GM23338 (cell line): Measurements from ENCODE around the gene HTD2. TPM values are rescaled to one million over a fixed set of nuclear protein-coding genes. Genes with fewer than 3 reads are reported as not detected.

ENCODE experiments used
- ATAC-seq: fragments of 200-7000 bp; cut with Tn5 transposase; 3 replicates; pipeline ENCODE4 v1.9.1; 2020
- DNase-seq: peaks from one replicate; pipeline ENCODE4 v3.0.0-alpha.2; 2015; ENCODE audit warnings: low spot score
- H2AFZ ChIP-seq: fragments of 200-600 bp; sonication (generic); 2 replicates; pipeline ENCODE4 v1.8.0; 2016; ENCODE audit warnings: antibody characterized with exemption, mild to moderate bottlenecking, moderate library complexity
- H3F3A ChIP-seq: fragments of 200-600 bp; sonication (generic); replicated peaks from 2 replicates; pipeline ENCODE4 v1.8.0; 2017; ENCODE audit warnings: antibody characterized with exemption, mixed run types, low read depth
- H3K27ac ChIP-seq: fragments of 200-600 bp; sonication (generic); 2 replicates; pipeline ENCODE4 v1.6.1; 2016; ENCODE audit warnings: low read depth
- H3K27me3 ChIP-seq: fragments of 200-600 bp; sonication (generic); 2 replicates; pipeline ENCODE4 v1.8.0; 2016; ENCODE audit warnings: mild to moderate bottlenecking, mixed run types, moderate library complexity; ENCODE audit not compliant: insufficient read depth
- H3K36me3 ChIP-seq: fragments of 200-600 bp; sonication (generic); 2 replicates; pipeline ENCODE4 v1.8.0; 2016; ENCODE audit warnings: mild to moderate bottlenecking; ENCODE audit not compliant: insufficient read depth
- H3K4me1 ChIP-seq: fragments of 200-600 bp; sonication (generic); 2 replicates; pipeline ENCODE4 v1.8.0; 2016; ENCODE audit warnings: mild to moderate bottlenecking, moderate library complexity; ENCODE audit not compliant: insufficient read depth
- H3K4me2 ChIP-seq: fragments of 200-600 bp; sonication (generic); 2 replicates; pipeline ENCODE4 v1.7.1; 2017; ENCODE audit warnings: mixed run types
- H3K4me3 ChIP-seq: fragments of 200-600 bp; sonication (generic); 2 replicates; pipeline ENCODE4 v1.6.1; 2016; ENCODE audit warnings: mixed run types
- H3K79me2 ChIP-seq: fragments of 200-600 bp; sonication (generic); replicated peaks from 2 replicates; pipeline ENCODE4 v1.8.0; 2017; ENCODE audit warnings: mild to moderate bottlenecking; ENCODE audit not compliant: insufficient read depth
- H3K9me2 ChIP-seq: fragments of 200-600 bp; sonication (generic); 2 replicates; pipeline ENCODE4 v1.8.0; 2017; ENCODE audit not compliant: insufficient read depth
- H4K20me1 ChIP-seq: fragments of 200-600 bp; sonication (generic); replicated peaks from 2 replicates; pipeline ENCODE4 v1.8.0; 2017; ENCODE audit warnings: mild to moderate bottlenecking; ENCODE audit not compliant: insufficient read depth
- H3K27ac Mint-ChIP-seq: 2 replicates; pipeline ENCODE4 v1.8.0; 2020; ENCODE audit warnings: inconsistent platforms, mild to moderate bottlenecking, moderate library complexity, mixed read lengths
- H3K27me3 Mint-ChIP-seq: 3 replicates; pipeline ENCODE4 v1.8.0; 2022; ENCODE audit warnings: low read depth, mild to moderate bottlenecking, moderate library complexity, mixed read lengths, inconsistent platforms; ENCODE audit not compliant: insufficient read depth, poor library complexity
- H3K36me3 Mint-ChIP-seq: 3 replicates; pipeline ENCODE4 v1.8.0; 2021; ENCODE audit warnings: low read depth, mild to moderate bottlenecking, inconsistent platforms, moderate library complexity, mixed read lengths
- H3K4me1 Mint-ChIP-seq: 3 replicates; pipeline ENCODE4 v1.8.0; 2020; ENCODE audit warnings: mild to moderate bottlenecking, inconsistent platforms, mixed read lengths
- H3K4me3 Mint-ChIP-seq: 3 replicates; pipeline ENCODE4 v1.8.0; 2021; ENCODE audit warnings: moderate library complexity, mild to moderate bottlenecking, inconsistent platforms, mixed read lengths
- H3K9me3 Mint-ChIP-seq: 3 replicates; pipeline ENCODE4 v1.8.0; 2020; ENCODE audit warnings: moderate library complexity, mild to moderate bottlenecking, inconsistent platforms, mixed read lengths
- CTCF ChIP-seq, 2 experiments: fragments of 200-600 bp in 1 of 2; sonication (generic) in 1 of 2; conservative IDR thresholded peaks; 2 replicates each; pipeline versions ENCODE4 v1.5.1 to v1.6.1; 2016 to 2017; ENCODE audit warnings: antibody characterized with exemption in 2 of 2, low read depth in 2 of 2, mild to moderate bottlenecking in 2 of 2, moderate library complexity in 1 of 2
- ETS1 ChIP-seq: IDR thresholded peaks from 2 replicates; pipeline ENCODE4 v1.6.1; 2016; ENCODE audit warnings: antibody characterized with exemption
- EZH2 ChIP-seq: fragments of 200-600 bp; sonication (generic); IDR thresholded peaks from one replicate; pipeline ENCODE4 v1.8.0; 2017; ENCODE audit warnings: antibody characterized with exemption, mild to moderate bottlenecking, low read depth; ENCODE audit not compliant: unreplicated experiment
- EZH2phosphoT487 ChIP-seq: fragments of 200-600 bp; sonication (generic); IDR thresholded peaks from one replicate; pipeline ENCODE4 v1.8.1; 2018; ENCODE audit warnings: antibody characterized with exemption; ENCODE audit not compliant: unreplicated experiment
- JUNB ChIP-seq: IDR thresholded peaks from one replicate; pipeline ENCODE4 v1.6.1; 2016; ENCODE audit warnings: antibody characterized with exemption; ENCODE audit not compliant: unreplicated experiment
- NANOG ChIP-seq: IDR thresholded peaks from 2 replicates; pipeline ENCODE4 v1.6.1; 2016; ENCODE audit warnings: antibody characterized with exemption, borderline replicate concordance
- POLR2AphosphoS5 ChIP-seq: IDR thresholded peaks from 2 replicates; pipeline ENCODE4 v1.6.1; 2016; ENCODE audit warnings: antibody characterized with exemption, low read depth
- REST ChIP-seq: IDR thresholded peaks from one replicate; pipeline ENCODE4 v1.6.1; 2018; ENCODE audit warnings: antibody characterized with exemption; ENCODE audit not compliant: unreplicated experiment
- STAT1 ChIP-seq: IDR thresholded peaks from one replicate; pipeline ENCODE4 v1.6.1; 2016; ENCODE audit warnings: antibody characterized with exemption; ENCODE audit not compliant: unreplicated experiment
- ZNF114 ChIP-seq: fragments of 250-450 bp; sonication (Bioruptor Pico); IDR thresholded peaks from 2 replicates; pipeline ENCODE4 v1.5.0; 2020; ENCODE audit warnings: mild to moderate bottlenecking, moderate library complexity
- ZNF462 ChIP-seq: fragments of 250-450 bp; sonication (Bioruptor Pico); IDR thresholded peaks from 2 replicates; pipeline ENCODE4 v1.5.0; 2020; ENCODE audit warnings: mild to moderate bottlenecking, moderate library complexity
- polyA plus RNA-seq: library from polyadenylated mRNA; unstranded; fragments of >200 nt; fragmentation: Nextera tagmentation; extraction: Ambion mirVana; gene quantifications from 2 replicates; pipeline ENCODE4 v1.2.1, GENCODE V29; 2016
- total RNA-seq: library from RNA; depleted of rRNA; stranded (reverse); fragments of >200 nt; shearing (Covaris generic); gene quantifications from 2 replicates; pipeline ENCODE4 v1.2.3, GENCODE V29; 2014

Gene HTD2
- total and polyA plus RNA-seq, 2 experiments from 2014 or later: 19.3 to 24.2 TPM

GRCh38 chr3:58296843-58297242, 9.5 kb upstream of the HTD2 start:
- Histone ChIP-seq H3K4me2 (no peak overlapping the region), H3F3A (no peaks in the 10 kb centered on the region), H4K20me1 (no peaks in the 10 kb centered on the region), H2AFZ (no peak overlapping the region), H3K27me3 (0 out of 2 replicates have a peak, but pooled peaks cover 3% of the 10 kb centered on the region), H3K79me2 (no peaks in the 10 kb centered on the region), H3K4me3 (no peak overlapping the region), H3K36me3 (no peaks in the 10 kb centered on the region), H3K4me1 (0 out of 2 replicates have a peak, but pooled peaks cover 3% of the 10 kb centered on the region), H3K9me2 (no peaks in the 10 kb centered on the region), H3K27ac (no peak overlapping the region)
- no peak for DNase-seq
- H3K27me3 Mint-ChIP-seq: peaks cover 3% of the 10 kb centered on the region
- peaks cover 7% of the 10 kb centered on the region for H3K4me1 Mint-ChIP-seq
- ATAC-seq: no peak
- H3K36me3 Mint-ChIP-seq: peaks cover 5% of the 10 kb centered on the region
- H3K27ac Mint-ChIP-seq: no peak overlapping the region
- H3K4me3 Mint-ChIP-seq: no peak overlapping the region
- TF ChIP-seq POLR2AphosphoS5 (no peak), STAT1 (no peak), CTCF (conservative IDR thresholded peaks at IDR 0.05; ENCODE audit: low read depth in 2 of 2) (no peak), ETS1 (no peak), ZNF462 (CRISPR knock-in tag) (no peak), JUNB (no peak), REST (no peak), EZH2phosphoT487 (no peak), NANOG (no peak), EZH2 (no peak), ZNF114 (CRISPR knock-in tag) (no peak)
- peaks cover 5% of the 10 kb centered on the region for H3K9me3 Mint-ChIP-seq
